GM23338 (cell line): ENCODE results near the gene CCDC175. TPM values are rescaled to one million over a fixed set of nuclear protein-coding genes. Genes with fewer than 3 reads are reported as not detected.

Experiments used
- ATAC-seq: fragments of 200-7000 bp; cut with Tn5 transposase; 3 replicates; pipeline ENCODE4 v1.9.1; 2020
- DNase-seq: peaks from one replicate; pipeline ENCODE4 v3.0.0-alpha.2; 2015; ENCODE audit warnings: low spot score
- H2AFZ ChIP-seq: fragments of 200-600 bp; sonication (generic); 2 replicates; pipeline ENCODE4 v1.8.0; 2016; ENCODE audit warnings: antibody characterized with exemption, mild to moderate bottlenecking, moderate library complexity
- H3F3A ChIP-seq: fragments of 200-600 bp; sonication (generic); replicated peaks from 2 replicates; pipeline ENCODE4 v1.8.0; 2017; ENCODE audit warnings: antibody characterized with exemption, mixed run types, low read depth
- H3K27ac ChIP-seq: fragments of 200-600 bp; sonication (generic); 2 replicates; pipeline ENCODE4 v1.6.1; 2016; ENCODE audit warnings: low read depth
- H3K27me3 ChIP-seq: fragments of 200-600 bp; sonication (generic); 2 replicates; pipeline ENCODE4 v1.8.0; 2016; ENCODE audit warnings: mild to moderate bottlenecking, mixed run types, moderate library complexity; ENCODE audit not compliant: insufficient read depth
- H3K36me3 ChIP-seq: fragments of 200-600 bp; sonication (generic); 2 replicates; pipeline ENCODE4 v1.8.0; 2016; ENCODE audit warnings: mild to moderate bottlenecking; ENCODE audit not compliant: insufficient read depth
- H3K4me1 ChIP-seq: fragments of 200-600 bp; sonication (generic); 2 replicates; pipeline ENCODE4 v1.8.0; 2016; ENCODE audit warnings: mild to moderate bottlenecking, moderate library complexity; ENCODE audit not compliant: insufficient read depth
- H3K4me2 ChIP-seq: fragments of 200-600 bp; sonication (generic); 2 replicates; pipeline ENCODE4 v1.7.1; 2017; ENCODE audit warnings: mixed run types
- H3K4me3 ChIP-seq: fragments of 200-600 bp; sonication (generic); 2 replicates; pipeline ENCODE4 v1.6.1; 2016; ENCODE audit warnings: mixed run types
- H3K79me2 ChIP-seq: fragments of 200-600 bp; sonication (generic); replicated peaks from 2 replicates; pipeline ENCODE4 v1.8.0; 2017; ENCODE audit warnings: mild to moderate bottlenecking; ENCODE audit not compliant: insufficient read depth
- H3K9me2 ChIP-seq: fragments of 200-600 bp; sonication (generic); 2 replicates; pipeline ENCODE4 v1.8.0; 2017; ENCODE audit not compliant: insufficient read depth
- H4K20me1 ChIP-seq: fragments of 200-600 bp; sonication (generic); replicated peaks from 2 replicates; pipeline ENCODE4 v1.8.0; 2017; ENCODE audit warnings: mild to moderate bottlenecking; ENCODE audit not compliant: insufficient read depth
- H3K27ac Mint-ChIP-seq: 2 replicates; pipeline ENCODE4 v1.8.0; 2020; ENCODE audit warnings: inconsistent platforms, mild to moderate bottlenecking, moderate library complexity, mixed read lengths
- H3K27me3 Mint-ChIP-seq: 3 replicates; pipeline ENCODE4 v1.8.0; 2022; ENCODE audit warnings: low read depth, mild to moderate bottlenecking, moderate library complexity, mixed read lengths, inconsistent platforms; ENCODE audit not compliant: insufficient read depth, poor library complexity
- H3K36me3 Mint-ChIP-seq: 3 replicates; pipeline ENCODE4 v1.8.0; 2021; ENCODE audit warnings: low read depth, mild to moderate bottlenecking, inconsistent platforms, moderate library complexity, mixed read lengths
- H3K4me1 Mint-ChIP-seq: 3 replicates; pipeline ENCODE4 v1.8.0; 2020; ENCODE audit warnings: mild to moderate bottlenecking, inconsistent platforms, mixed read lengths
- H3K4me3 Mint-ChIP-seq: 3 replicates; pipeline ENCODE4 v1.8.0; 2021; ENCODE audit warnings: moderate library complexity, mild to moderate bottlenecking, inconsistent platforms, mixed read lengths
- H3K9me3 Mint-ChIP-seq: 3 replicates; pipeline ENCODE4 v1.8.0; 2020; ENCODE audit warnings: moderate library complexity, mild to moderate bottlenecking, inconsistent platforms, mixed read lengths
- CREB1 ChIP-seq: fragments of 250-450 bp; sonication (Bioruptor Pico); IDR thresholded peaks from 2 replicates; pipeline ENCODE4 v1.5.0; 2020; ENCODE audit warnings: low read depth, mild to moderate bottlenecking, moderate library complexity
- CTCF ChIP-seq, 2 experiments: fragments of 200-600 bp in 1 of 2; sonication (generic) in 1 of 2; conservative IDR thresholded peaks; 2 replicates each; pipeline versions ENCODE4 v1.5.1 to v1.6.1; 2016 to 2017; ENCODE audit warnings: antibody characterized with exemption in 2 of 2, low read depth in 2 of 2, mild to moderate bottlenecking in 2 of 2, moderate library complexity in 1 of 2
- ETS1 ChIP-seq: IDR thresholded peaks from 2 replicates; pipeline ENCODE4 v1.6.1; 2016; ENCODE audit warnings: antibody characterized with exemption
- EZH2 ChIP-seq: fragments of 200-600 bp; sonication (generic); IDR thresholded peaks from one replicate; pipeline ENCODE4 v1.8.0; 2017; ENCODE audit warnings: antibody characterized with exemption, mild to moderate bottlenecking, low read depth; ENCODE audit not compliant: unreplicated experiment
- EZH2phosphoT487 ChIP-seq: fragments of 200-600 bp; sonication (generic); IDR thresholded peaks from one replicate; pipeline ENCODE4 v1.8.1; 2018; ENCODE audit warnings: antibody characterized with exemption; ENCODE audit not compliant: unreplicated experiment
- JUNB ChIP-seq: IDR thresholded peaks from one replicate; pipeline ENCODE4 v1.6.1; 2016; ENCODE audit warnings: antibody characterized with exemption; ENCODE audit not compliant: unreplicated experiment
- NANOG ChIP-seq: IDR thresholded peaks from 2 replicates; pipeline ENCODE4 v1.6.1; 2016; ENCODE audit warnings: antibody characterized with exemption, borderline replicate concordance
- POLR2AphosphoS5 ChIP-seq: IDR thresholded peaks from 2 replicates; pipeline ENCODE4 v1.6.1; 2016; ENCODE audit warnings: antibody characterized with exemption, low read depth
- REST ChIP-seq: IDR thresholded peaks from one replicate; pipeline ENCODE4 v1.6.1; 2018; ENCODE audit warnings: antibody characterized with exemption; ENCODE audit not compliant: unreplicated experiment
- STAT1 ChIP-seq: IDR thresholded peaks from one replicate; pipeline ENCODE4 v1.6.1; 2016; ENCODE audit warnings: antibody characterized with exemption; ENCODE audit not compliant: unreplicated experiment
- ZNF114 ChIP-seq: fragments of 250-450 bp; sonication (Bioruptor Pico); IDR thresholded peaks from 2 replicates; pipeline ENCODE4 v1.5.0; 2020; ENCODE audit warnings: mild to moderate bottlenecking, moderate library complexity
- ZNF331 ChIP-seq: fragments of 250-450 bp; sonication (Bioruptor Pico); IDR thresholded peaks from 2 replicates; pipeline ENCODE4 v1.5.0; 2020; ENCODE audit warnings: low read depth, mild to moderate bottlenecking, moderate library complexity
- ZNF462 ChIP-seq: fragments of 250-450 bp; sonication (Bioruptor Pico); IDR thresholded peaks from 2 replicates; pipeline ENCODE4 v1.5.0; 2020; ENCODE audit warnings: mild to moderate bottlenecking, moderate library complexity
- polyA plus RNA-seq: library from polyadenylated mRNA; unstranded; fragments of >200 nt; fragmentation: Nextera tagmentation; extraction: Ambion mirVana; gene quantifications from 2 replicates; pipeline ENCODE4 v1.2.1, GENCODE V29; 2016
- total RNA-seq: library from RNA; depleted of rRNA; stranded (reverse); fragments of >200 nt; shearing (Covaris generic); gene quantifications from 2 replicates; pipeline ENCODE4 v1.2.3, GENCODE V29; 2014

CCDC175 gene
- total and polyA plus RNA-seq, 2 experiments from 2014 or later: 0.50 TPM; not detected in 1

GRCh38 chr14:59585891-59586554 lies 9.4 kb upstream of the CCDC175 start:
- Histone ChIP-seq H4K20me1 (no peaks in the 10 kb centered on the region), H3F3A (no peaks in the 10 kb centered on the region), H3K4me1 (no peaks in the 10 kb centered on the region), H3K4me3 (no peak overlapping the region), H3K4me2 (no peak overlapping the region), H3K27me3 (no peaks in the 10 kb centered on the region), H2AFZ (0 out of 2 replicates have a peak overlapping the region, but pooled peaks have one; percentile 21), H3K36me3 (no peaks in the 10 kb centered on the region), H3K27ac (no peak overlapping the region), H3K9me2 (no peaks in the 10 kb centered on the region), H3K79me2 (no peaks in the 10 kb centered on the region)
- no peaks in the 10 kb centered on the region for H3K36me3 Mint-ChIP-seq
- H3K4me1 Mint-ChIP-seq: no peaks in the 10 kb centered on the region
- no peaks in the 10 kb centered on the region for H3K27me3 Mint-ChIP-seq
- no peak overlapping the region for H3K4me3 Mint-ChIP-seq
- DNase-seq: no peak
- TF ChIP-seq STAT1 (no peak), REST (no peak), ETS1 (no peak), POLR2AphosphoS5 (no peak), ZNF331 (CRISPR knock-in tag) (no peak), NANOG (no peak), CTCF (conservative IDR thresholded peaks at IDR 0.05; ENCODE audit: low read depth in 2 of 2) (no peak), CREB1 (no peak), EZH2phosphoT487 (no peak), ZNF114 (CRISPR knock-in tag) (no peak), ZNF462 (CRISPR knock-in tag) (no peak), JUNB (no peak), EZH2 (no peak)
- no peak for ATAC-seq
- H3K27ac Mint-ChIP-seq: no peak overlapping the region
- no peaks in the 10 kb centered on the region; the same call in 2 of the 3 replicates for H3K9me3 Mint-ChIP-seq
